ENCODE results near the gene ZFC3H1.

Gene ZFC3H1

DNA sequence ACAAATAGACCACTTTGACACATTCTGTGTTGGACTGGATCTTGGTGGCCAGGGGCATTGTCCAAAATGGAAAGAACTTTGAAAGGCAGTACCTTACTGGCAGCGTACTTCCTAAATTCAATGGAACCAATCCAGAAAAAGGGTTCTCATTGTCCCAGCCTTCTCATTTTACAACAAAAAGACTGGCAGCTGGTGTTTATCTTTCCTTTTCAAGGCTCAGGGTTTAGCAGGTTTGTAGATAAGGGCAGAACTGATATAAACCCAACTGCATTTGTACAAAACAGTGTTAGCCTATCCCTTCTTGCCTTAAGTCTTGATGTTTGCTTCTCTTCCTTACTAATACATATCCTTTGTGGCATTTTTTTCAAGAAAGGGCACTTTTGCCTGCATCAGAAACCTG is 8.2 kb upstream of the ZFC3H1 start:
- DNase-seq (ENCODE audit: low spot score) = no peak

DNA sequence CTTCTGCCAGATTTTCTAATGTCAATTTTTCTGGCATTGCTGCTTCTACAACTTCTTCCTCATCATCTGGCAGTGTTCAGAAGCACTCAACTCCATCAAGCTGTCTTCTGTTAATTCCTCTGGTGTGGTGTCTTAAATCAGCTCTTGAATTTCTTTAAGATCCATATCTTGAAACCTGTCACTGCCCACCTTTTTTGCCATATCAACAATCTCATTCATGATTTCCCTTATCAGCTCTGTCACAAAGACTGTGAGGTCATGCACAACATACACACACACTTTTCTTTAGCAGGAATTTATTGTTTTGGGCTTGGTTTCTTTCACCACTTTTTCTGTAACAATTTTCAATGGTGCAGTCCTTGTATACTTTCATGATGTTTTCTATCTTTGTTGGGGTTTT is 7.7 kb upstream of the ZFC3H1 start:
- DNase-seq (ENCODE audit: low spot score) = no peak

DNA sequence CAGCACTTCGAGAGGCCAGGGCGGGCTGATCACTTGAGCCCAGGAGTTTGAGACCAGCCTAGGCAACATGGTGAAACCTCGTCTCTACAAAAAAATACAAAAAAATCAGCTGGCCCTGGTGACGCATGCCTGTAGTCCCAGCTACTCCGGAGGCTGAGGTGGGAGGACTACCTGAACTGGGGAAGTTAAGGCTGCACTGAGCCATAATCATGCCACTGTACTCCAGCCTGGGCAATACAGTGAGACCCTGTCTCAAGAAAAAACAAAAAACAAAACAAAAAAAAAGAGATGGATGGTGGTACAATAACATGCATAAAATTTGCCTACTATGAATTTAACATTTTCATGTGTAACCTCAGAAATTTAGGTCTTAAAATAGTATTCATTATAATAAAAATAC is 2.6 kb upstream of the ZFC3H1 start:
- no peak for DNase-seq (ENCODE audit: low spot score)

DNA sequence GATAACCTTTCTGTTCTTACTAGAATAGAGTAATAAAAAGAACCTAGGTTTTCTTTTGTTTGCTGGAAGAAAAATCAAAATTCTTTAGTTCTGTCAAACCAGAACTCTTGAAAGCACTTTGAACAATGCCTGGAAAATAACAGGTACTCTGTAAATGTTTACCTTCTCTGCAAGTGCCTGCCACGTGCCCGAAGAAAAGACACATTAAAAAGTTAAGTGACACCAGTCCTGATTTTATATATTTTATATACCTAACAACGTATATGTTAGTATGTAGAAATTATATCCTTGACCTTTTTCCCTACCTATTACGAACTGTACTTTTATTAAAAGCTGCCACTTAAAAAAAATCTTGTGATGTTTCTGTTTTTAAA is 1.4 kb upstream of the ZFC3H1 start:
- DNase-seq (ENCODE audit: low spot score) = no peak

DNA sequence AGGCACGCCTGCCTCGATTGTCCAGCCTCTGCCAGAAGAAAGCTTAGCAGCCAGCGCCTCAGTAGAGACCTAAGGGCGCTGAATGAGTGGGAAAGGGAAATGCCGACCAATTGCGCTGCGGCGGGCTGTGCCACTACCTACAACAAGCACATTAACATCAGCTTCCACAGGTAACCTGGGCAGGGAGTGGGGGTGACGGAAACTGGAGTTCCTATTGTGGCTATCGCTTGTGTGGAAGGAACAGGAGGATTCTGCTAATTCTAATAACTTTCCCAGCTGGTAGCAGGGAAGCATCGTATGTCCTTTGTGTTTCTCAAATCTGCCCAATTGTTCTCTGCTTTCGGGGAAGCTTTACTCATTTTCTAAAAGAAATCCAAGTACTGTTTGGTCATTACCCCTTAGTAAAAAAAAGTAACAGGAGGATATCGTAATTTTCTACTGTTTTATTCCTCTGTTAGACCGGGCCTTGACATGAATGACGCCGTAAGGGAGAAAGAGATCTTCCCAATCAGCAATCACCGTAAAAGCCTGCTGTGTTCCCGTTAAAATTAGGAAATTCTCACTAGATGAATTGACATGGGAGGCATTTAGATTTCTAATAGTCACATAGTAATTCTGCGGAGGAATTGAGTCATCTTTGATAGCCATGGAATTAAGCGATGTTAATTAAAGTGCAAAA is 902 bp upstream of the ZFC3H1 start:
- DNase-seq (ENCODE audit: low spot score) = no peak

DNA sequence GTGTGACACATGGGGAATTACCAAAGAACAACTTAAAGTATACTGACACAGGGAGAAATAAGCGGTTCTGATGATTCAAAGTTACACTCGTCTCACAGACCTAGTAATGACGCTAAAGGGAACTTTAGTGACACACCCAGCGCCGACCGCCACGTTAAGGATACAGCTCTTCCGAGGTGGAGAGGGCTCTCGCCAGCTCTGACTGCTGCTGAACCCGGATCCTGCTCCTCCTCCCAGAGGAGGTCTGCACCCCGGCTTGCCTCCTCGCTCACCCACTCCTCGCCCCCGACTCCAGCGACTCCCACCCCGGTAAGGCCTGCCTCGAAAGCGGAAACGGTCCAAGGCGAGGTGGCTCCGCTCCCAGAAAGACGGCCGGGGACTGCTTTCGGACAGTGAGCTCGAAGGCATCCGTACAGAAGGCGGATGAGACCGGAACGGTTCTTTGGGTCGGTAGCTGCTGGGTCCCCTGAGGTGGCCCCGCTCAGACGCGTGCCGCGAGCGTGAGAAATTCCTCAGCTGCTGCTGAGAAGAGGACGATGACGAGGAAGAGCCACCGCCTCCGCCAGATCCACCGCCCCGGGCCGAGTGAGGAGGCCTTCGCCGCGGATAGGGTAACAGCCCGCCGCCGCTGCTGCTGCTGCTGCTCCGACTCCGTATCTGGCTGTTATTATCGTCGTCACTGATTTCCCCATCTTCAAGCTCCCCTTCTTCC is 643 bp downstream of the ZFC3H1 start:
- peak; percentile 46 for DNase-seq (ENCODE audit: low spot score)

DNA sequence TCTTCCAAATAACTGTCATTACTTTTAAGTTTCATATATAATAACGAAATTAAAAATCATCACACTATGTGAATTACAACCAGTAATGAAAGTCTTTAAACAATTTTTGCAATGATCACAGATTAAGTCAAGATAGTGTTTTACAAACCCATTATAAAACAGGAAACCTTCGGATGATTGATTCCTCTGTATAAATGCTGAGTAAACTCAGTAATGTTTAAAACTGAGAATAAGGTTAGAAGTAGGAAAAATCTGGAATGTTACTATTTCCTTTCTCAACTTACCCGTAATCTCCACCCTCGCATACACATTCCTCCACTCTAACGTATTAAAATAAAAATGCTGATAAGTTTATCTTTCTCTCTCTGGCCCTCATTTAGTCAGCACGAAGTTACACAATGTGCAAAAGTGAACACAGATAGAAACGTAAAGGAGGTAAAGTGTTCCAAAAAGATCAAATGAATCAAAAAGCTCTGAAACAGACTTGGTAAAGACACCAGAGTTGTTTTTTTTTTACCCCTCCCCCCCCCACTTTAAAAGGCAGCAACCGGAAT is 1.6 kb downstream of the ZFC3H1 start:
- DNase-seq (ENCODE audit: low spot score) = peak; percentile 10

DNA sequence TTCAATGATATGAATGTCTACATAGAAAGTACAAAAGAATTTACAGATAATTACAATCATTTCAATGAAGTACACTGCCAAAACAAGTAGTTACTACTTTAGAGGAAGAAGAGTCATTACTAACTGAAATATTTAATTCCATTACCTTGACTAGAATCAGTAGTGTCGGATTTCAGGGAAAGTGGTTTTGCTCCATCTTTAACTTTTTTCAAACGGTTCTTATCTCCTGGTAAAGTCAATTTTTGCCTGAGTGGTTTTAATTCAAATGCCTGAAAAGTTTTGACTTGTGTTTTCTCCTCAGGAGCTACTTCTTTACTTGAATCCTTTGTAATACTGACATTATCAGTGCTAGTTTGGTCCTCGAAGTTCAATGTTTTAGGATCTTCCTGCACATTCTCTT is 6.9 kb downstream of the ZFC3H1 start:
- no peak for DNase-seq (ENCODE audit: low spot score)

DNA sequence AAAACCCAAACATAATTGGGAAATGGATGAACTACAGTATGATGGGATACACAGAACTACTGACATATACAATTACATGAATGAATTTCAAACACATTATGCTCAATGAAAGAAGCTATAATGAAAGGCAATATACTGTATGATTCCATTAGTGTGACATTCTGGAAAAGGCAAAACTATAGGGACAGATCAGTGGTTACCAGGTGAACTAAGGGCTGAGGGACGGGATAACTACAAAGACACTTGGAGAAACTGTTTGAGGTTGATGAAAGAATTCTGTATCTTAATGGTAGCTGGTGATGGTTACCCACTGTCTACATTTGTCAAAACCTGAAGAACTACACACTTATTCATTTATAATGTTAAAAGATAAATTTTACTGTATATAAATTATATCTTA is 7.7 kb downstream of the ZFC3H1 start:
- no peak for DNase-seq (ENCODE audit: low spot score)

DNA sequence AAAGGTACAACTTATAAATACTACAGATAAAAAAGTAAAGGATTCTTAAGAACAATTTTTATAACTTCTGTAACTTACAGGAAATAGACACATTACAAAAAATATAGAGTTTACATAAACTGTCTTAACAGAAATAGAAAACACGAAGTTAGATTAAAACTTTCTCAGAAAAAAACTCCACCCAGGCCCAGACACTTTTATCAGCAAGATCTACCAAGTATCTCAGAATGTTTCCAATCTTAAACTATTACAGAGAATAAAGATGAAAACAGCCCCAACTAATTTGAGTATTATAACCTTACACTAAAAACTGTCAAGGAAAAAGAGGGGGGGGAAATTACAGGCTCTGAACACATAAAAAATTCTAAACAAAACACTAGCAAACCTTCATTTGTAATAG is 8.2 kb downstream of the ZFC3H1 start:
- DNase-seq (ENCODE audit: low spot score) = no peak

DNA sequence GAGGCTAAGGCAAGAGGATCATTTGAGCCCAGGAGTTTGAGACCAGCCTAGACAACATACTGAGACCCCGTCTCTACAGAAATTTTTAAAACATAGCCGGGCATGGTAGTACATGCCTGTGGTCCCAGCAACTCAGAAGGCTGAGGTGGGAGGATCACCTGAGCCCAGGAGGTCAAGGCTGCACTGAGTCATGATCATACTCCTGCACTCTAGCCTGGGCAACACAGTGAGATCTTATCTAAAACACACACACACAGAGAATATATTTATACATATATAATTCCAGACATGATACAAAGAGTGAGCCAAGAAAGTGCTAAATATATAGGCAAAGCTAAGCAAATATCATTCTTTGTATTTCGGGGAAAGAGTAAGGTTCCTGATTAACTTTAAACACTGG is 9.4 kb downstream of the ZFC3H1 start:
- DNase-seq (ENCODE audit: low spot score) = no peak

DNA sequence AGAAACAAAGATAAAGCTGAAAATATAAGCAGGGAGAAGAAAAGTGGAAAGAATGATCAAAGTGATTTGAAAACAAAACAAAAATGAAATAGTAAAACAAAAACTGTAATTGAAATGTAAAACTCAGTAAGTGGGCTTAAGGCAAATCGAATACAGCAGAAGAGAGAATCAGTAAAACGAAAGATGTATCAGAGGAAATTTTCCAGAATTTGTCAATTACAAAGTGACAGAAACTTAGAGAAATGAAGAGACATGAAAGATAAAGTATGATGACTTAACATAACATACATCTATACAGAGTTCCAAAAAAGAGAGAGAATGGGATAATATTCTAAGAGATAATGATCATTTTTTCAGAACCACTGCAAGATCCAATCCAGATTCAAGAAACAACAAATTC is 10.5 kb downstream of the ZFC3H1 start:
- no peak for DNase-seq (ENCODE audit: low spot score)

DNA sequence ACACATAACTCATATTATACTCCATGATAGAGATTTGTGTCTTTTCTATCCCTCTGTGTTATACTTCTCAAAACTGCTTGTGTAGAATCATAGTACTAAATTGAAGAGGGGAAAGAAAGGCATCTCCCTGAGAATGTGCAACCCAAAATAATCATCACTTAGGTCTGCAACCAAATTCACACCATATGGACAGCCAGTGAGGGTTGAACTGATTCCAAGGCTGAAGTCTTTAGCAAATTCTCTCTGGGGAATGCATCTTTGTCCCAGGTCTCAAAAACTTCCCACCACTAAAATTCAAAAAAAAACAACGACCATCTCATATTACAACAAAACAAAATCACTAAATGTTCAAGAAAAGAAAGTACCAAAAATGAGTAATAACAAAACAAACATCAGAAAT is 11.0 kb downstream of the ZFC3H1 start:
- DNase-seq (ENCODE audit: low spot score) = peak; percentile 4

DNA sequence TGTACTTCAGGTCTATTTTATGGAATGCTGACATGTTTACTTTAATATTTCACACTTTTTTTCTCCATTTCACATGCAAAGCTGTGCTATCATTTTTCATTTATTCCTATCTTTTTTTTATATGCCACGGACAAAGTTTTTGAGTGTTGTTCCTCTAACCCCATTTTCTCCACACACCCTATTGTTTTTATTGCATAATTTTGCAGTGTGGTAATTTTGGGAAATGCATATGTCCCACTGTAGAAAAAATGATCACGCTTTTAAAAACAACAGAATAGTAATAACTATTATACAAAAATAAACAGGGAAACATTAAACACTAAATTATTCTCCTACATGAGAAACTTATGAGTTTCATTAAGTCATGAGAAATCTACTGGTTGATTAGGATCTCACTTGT is 14.2 kb downstream of the ZFC3H1 start:
- no peak for DNase-seq (ENCODE audit: low spot score)

DNA sequence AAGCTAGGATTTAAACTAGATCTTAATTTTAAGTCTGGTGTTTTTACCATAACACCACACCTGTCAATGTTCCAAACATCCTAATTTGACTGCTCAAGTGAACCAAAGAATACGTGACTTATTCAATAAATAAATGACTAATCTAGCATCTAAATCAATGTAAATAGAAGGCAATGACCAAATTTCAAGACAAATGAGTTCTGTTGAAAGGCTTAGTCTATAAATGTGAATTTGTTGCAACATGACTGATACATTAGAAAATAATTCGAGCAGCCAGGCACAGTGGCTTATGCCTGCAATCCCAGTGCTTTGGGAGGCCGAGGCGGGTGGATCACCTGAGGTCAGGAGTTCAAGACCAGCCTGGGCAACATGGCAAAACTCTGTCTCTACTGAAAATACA is 15.1 kb downstream of the ZFC3H1 start:
- no peak for DNase-seq (ENCODE audit: low spot score)

DNA sequence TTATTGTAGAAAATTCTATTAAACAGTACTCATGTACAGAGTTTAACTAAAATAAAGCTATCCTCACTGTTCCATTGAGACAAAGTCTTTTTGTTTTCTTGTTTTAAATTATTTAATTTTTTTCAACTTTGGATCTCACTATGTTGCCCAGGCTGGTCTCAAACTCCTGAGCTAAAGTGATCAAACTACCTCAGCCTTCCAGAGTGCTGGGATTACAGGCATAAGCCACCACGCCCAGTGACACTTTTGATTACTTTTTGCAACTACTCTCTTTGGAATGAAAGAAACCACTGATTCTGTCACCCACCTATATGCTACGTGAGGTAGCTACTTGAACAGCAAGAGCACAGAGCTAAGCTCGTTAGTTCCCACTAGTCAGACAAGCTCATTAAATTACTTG is 17.1 kb downstream of the ZFC3H1 start:
- no peak for DNase-seq (ENCODE audit: low spot score)

DNA sequence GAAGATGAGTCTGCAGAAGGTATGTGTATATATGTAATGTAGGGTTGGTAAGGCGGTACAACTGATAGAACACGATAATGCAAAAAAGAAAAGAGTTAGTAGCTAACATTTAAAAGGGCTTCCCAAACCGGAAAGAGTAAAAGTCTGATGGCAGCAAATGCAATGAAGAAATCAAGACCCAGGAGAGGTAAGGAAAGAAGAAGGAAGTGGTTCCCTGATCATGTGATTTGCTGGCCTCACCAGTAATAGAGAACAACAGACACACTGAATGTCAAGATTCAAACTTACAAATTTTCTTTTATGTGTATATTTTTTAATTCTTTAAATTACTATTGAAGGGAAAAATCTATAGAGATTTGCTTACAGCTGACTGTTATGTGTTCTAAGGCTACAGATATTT is 18.4 kb downstream of the ZFC3H1 start:
- DNase-seq (ENCODE audit: low spot score) = no peak

DNA sequence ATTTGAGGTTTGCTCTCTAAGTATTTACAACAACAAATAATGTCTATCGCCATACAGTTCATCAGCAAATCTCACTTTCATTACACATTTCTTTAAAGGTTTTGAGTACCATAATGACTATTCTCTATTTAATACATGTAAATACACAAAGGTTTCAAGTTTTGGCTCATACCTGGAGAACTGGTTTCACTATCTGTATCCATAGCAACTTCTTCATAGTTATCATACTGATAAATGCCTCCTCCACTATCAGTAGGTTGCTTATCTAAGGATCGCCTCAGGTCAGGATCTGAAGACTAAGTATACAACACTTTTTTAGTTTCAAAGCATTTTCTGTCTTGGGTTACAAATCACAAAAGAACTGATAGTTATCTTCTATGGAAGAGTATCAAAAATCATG is 21.4 kb downstream of the ZFC3H1 start:
- DNase-seq (ENCODE audit: low spot score) = no peak

DNA sequence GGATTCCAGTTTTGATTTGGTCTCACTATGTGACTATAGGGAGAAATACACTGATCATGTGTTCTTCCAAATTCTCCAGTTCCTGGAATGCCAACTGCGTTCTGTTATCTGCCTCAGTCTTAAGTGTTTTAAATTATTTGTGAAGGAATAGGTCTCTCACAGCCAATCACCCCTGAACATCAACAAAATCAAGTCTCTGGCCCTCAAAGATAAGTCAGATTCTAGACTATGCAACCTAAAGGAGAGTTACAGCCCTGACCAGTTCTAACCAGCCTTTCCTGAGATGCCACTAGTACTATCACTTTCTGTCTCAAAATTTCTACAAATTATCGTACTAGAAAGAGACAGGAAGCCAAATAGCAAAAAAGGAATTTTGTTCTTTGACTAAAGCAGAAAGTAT is 22.3 kb downstream of the ZFC3H1 start:
- DNase-seq (ENCODE audit: low spot score) = no peak

DNA sequence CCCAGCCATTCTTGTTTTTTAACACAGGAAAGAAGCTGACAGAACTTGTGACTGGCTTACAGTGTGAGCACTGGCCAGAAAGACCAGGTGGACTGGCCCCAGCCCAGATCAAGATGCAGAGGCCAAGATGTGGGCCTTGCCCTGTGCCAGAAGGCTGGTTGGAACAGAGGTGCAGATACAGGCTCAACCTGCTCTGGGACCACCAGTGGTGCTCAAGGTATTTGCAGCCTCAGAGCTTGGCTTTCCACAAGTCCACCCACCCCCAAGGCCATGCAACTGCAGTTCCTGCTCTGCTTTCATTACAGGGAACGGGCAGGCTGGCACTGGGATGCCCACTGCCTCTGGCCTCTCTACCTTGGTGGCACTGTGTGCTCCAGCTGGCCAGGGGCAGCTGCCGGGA is 23.3 kb downstream of the ZFC3H1 start:
- no peak for DNase-seq (ENCODE audit: low spot score)

DNA sequence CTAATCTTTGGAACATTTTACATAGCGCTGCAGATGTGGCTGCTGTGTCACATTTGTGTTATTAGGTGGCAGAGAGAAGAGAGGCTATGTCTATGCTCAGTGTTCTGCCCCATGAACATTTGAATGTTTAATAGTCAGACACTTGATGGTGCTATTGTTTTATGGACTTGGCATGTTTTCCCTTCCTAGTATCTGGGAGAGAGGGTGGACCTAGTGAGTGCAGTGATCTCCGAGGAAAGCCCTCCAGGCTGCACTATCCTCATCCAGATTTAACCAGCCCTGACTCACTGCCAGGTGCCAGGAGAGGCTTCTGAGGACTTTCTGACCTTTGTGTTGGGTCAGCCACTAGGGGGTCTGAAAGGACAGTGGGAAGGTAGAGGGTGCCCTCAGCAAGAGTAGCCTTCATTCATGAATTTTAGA is 24.3 kb downstream of the ZFC3H1 start:
- no peak for DNase-seq (ENCODE audit: low spot score)

DNA sequence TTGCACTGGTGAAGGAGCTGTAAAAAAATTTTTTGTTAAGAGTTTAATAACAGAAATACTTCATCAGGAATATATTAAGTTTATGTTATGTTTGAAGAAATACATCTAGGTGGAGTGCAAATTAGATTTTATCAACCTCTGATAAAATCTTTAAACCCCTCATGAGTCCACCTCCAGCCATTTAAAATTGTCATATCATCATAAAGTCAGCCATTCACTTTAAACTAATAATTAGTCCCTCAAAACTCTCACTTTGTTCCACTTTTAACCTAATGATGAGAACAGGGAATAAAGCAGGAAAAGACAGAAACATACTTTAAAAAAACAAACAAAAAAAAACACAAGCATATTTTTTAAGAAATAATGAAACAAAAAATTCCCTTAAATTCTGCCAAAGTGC is 25.1 kb downstream of the ZFC3H1 start:
- DNase-seq (ENCODE audit: low spot score) = no peak

DNA sequence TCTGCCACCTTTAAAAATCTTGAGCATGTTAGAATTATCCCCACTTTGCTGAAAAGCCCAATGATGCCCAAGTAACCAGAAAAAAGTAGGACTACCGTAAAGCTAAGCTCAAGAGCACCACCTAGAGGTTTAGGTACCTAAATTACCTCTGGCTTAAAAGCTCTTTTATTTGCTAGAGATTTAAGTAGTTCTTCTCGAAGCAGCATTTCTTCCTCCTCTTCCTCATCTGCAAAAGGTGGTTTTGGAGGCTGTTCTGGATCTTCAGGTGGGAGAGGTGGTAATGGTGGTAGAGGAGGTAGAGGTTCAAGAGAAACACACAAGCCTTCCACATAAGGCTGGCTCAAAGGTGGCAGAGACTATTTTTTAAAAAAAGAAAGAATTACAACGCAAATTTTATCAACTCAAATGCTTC is 26.9 kb downstream of the ZFC3H1 start:
- peak; percentile 64 for DNase-seq (ENCODE audit: low spot score)

DNA sequence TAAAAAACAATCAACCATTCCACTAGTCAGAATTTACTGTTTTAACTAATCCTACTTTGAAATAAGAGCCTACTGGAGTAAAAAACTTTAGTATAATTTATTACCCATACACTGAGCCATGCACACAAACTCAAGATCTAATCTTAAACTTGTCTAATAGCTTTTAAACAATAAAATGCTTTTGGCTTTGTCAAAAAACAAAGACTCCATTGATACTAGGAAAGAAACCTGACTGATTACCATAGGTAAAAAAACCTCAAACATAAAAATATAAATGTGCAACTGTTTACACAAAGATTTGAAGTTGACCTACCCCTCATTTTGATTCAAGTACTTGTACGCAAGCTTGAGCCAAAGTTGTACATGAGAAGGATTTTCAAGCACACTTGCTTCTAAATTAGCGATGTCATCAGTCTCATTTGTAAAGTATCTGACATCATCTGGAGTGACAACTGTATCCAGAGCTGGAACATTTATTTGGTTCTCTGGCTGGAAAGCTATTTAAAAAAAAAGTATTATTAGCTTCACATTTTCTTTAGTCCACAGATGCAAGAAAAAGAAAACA is 36.1 kb downstream of the ZFC3H1 start:
- no peak for DNase-seq (ENCODE audit: low spot score)
